Progenitor cell of endocrine pancreas (in vitro differentiated cells): ENCODE measurements around the gene SARS2. TPM values are rescaled to one million over a fixed set of nuclear protein-coding genes. Genes with fewer than 3 reads are reported as not detected.
"Not testable (repeated sequence)": the region's sequence is repeated elsewhere in the genome, so short reads cannot be mapped to it uniquely, and the experiment has no call there.

ENCODE experiments used
- DNase-seq: peaks from one replicate; pipeline ENCODE4 v3.0.0; 2021; ENCODE audit warnings: low spot score; ENCODE audit not compliant: unreplicated experiment
- H3K27ac Mint-ChIP-seq: 2 replicates; pipeline ENCODE4 v1.8.0; 2021; ENCODE audit warnings: mild to moderate bottlenecking, moderate library complexity, mixed read lengths
- H3K27me3 Mint-ChIP-seq: 2 replicates; pipeline ENCODE4 v1.8.0; 2021; ENCODE audit warnings: mixed read lengths
- H3K36me3 Mint-ChIP-seq: 2 replicates; pipeline ENCODE4 v1.8.0; 2022; ENCODE audit warnings: mixed read lengths; ENCODE audit not compliant: insufficient read depth
- H3K4me1 Mint-ChIP-seq: 2 replicates; pipeline ENCODE4 v1.8.0; 2021; ENCODE audit warnings: low read depth, mixed read lengths
- H3K4me3 Mint-ChIP-seq: 2 replicates; pipeline ENCODE4 v1.8.0; 2021; ENCODE audit warnings: low read depth, mild to moderate bottlenecking, moderate library complexity, mixed read lengths
- H3K9me3 Mint-ChIP-seq: 2 replicates; pipeline ENCODE4 v1.8.0; 2021; ENCODE audit warnings: low read depth, mixed read lengths
- total RNA-seq: library from RNA; stranded (reverse); gene quantifications from 2 replicates; pipeline ENCODE4 v1.2.1, GENCODE V29; 2021
- TF ChIP-seq, protein P1 (sequence below): fragments of 200-600 bp; sonication (generic); IDR thresholded peaks from one replicate; pipeline ENCODE4 v1.5.0; 2021; ENCODE audit warnings: antibody characterized with exemption, mild to moderate bottlenecking; ENCODE audit not compliant: unreplicated experiment

SARS2 gene
- total RNA-seq, 1 donor from 2014 or later = 68.2 TPM

DNA sequence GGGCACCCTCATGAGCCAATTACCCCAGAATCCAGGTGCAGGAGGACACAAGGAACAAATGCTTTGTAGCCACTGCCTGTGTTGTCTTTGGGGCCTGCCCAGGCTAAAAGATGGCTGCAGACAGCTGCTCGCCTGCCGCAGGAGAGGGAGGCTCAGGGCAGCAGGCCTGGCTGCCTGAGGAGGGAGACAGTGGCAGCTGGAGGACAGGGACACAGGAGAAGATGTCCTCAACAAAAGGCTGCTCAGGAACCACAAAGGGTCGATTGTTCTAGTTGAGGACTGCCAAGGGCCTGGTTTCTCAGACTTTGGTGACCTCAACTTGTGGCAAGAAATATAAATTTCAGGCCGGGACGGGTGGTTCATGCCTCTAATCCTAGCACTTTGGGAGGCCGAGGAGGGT is 38.8 kb downstream of the SARS2 start:
- Mint-ChIP-seq H3K27me3 (no peaks in the 10 kb centered on the region), H3K4me1 (no peaks in the 10 kb centered on the region), H3K9me3 (no peaks in the 10 kb centered on the region), H3K36me3 (no peaks in the 10 kb centered on the region), H3K4me3 (no peak overlapping the region), H3K27ac (no peak overlapping the region)
- DNase-seq = no peak
- TF ChIP-seq, protein P1, sequence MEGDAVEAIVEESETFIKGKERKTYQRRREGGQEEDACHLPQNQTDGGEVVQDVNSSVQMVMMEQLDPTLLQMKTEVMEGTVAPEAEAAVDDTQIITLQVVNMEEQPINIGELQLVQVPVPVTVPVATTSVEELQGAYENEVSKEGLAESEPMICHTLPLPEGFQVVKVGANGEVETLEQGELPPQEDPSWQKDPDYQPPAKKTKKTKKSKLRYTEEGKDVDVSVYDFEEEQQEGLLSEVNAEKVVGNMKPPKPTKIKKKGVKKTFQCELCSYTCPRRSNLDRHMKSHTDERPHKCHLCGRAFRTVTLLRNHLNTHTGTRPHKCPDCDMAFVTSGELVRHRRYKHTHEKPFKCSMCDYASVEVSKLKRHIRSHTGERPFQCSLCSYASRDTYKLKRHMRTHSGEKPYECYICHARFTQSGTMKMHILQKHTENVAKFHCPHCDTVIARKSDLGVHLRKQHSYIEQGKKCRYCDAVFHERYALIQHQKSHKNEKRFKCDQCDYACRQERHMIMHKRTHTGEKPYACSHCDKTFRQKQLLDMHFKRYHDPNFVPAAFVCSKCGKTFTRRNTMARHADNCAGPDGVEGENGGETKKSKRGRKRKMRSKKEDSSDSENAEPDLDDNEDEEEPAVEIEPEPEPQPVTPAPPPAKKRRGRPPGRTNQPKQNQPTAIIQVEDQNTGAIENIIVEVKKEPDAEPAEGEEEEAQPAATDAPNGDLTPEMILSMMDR = no peak

DNA sequence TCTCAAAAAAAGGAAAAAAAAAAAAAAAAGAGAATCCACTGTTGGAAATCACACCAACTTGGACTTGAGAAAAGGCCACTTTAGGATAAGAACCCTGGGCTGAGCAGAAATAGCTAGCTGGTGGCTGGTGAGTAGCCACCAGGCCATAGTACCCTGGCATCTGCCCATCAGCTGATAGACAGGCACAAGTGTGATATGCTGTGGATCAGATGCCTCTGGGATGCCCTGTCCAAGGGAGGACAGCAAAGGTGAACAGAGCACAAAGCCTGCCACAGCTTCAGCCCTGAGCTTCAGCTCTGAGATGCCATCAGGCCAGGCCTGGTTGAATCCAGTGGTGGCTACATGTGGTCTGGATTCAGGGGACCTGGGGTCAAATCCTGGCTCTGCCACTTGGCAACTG is 39.9 kb downstream of the SARS2 start:
- no peak overlapping the region for H3K27ac Mint-ChIP-seq
- TF ChIP-seq, protein P1 = no peak
- H3K27me3 Mint-ChIP-seq = no peaks in the 10 kb centered on the region
- no peaks in the 10 kb centered on the region for H3K4me1 Mint-ChIP-seq
- H3K4me3 Mint-ChIP-seq = no peak overlapping the region
- H3K9me3 Mint-ChIP-seq = no peaks in the 10 kb centered on the region
- DNase-seq = no peak
- no peaks in the 10 kb centered on the region for H3K36me3 Mint-ChIP-seq

DNA sequence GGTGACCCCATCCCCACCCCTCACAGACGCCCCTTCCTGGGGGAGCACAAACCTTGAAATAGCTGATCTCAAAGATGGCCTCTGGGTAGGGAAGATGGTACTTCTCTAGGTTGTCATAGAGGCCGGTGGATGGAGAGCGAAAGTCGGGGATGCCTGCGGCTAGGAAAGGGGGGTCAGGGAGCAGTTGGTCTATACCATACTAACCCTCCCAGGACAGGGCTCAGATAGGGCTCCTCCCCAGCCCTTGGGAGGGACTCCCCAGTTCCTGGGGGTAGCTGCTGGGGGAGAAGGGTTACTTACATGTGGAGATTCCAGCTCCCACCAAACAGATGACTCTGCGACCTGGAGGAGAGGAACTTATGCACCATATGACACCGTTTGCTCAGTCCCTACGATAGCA is 40.8 kb downstream of the SARS2 start:
- DNase-seq = no peak
- H3K36me3 Mint-ChIP-seq = no peaks in the 10 kb centered on the region
- H3K27ac Mint-ChIP-seq = no peak overlapping the region
- TF ChIP-seq, protein P1 = no peak
- H3K27me3 Mint-ChIP-seq = no peaks in the 10 kb centered on the region
- no peaks in the 10 kb centered on the region for H3K4me1 Mint-ChIP-seq
- H3K4me3 Mint-ChIP-seq = no peak overlapping the region
- no peaks in the 10 kb centered on the region for H3K9me3 Mint-ChIP-seq

DNA sequence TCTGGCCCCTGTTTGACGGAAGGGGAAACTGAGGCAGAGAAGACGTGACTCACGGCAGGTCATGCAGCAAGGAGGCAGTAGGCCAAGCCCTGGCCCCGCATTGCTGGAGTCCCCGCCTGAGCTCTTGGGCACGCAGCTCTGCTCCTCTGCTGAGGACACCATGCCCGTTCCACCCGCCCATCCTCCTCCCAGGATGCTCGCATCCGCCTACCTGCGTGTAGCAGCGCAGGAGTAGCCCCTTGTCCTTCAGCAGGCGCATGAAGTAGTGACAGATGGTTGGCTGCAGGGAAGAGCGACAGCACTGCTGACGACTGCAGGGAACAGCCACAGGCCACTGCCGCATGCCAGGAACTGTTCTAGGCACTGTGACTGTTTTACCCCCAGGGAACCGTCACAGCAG is 41.7 kb downstream of the SARS2 start:
- Mint-ChIP-seq H3K36me3 (no peaks in the 10 kb centered on the region), H3K4me3 (no peak overlapping the region), H3K4me1 (no peaks in the 10 kb centered on the region), H3K27ac (no peak overlapping the region), H3K27me3 (no peaks in the 10 kb centered on the region), H3K9me3 (no peaks in the 10 kb centered on the region)
- DNase-seq = no peak
- TF ChIP-seq, protein P1 = no peak

DNA sequence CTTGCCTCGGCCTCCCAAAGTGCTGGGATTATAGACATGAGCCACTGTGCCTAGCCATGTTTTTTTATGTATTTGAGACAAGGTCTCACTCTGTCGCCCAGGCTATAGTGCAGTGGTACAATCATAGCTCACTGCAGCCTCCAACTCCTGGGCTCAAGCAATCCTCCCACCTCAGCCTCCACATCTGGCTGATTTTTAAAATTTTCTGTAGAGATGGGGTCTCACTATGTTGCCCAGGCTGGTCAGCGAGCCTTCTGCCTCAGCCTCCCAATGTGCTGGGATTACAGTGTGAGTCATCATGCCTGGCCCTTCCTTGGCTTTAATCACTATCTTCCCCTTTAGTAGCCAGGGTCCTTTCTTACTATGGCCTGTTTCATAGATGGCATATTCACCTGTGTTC is 45.9 kb downstream of the SARS2 start:
- not testable (repeated sequence) for H3K4me1 Mint-ChIP-seq, DNase-seq, H3K36me3 Mint-ChIP-seq, H3K9me3 Mint-ChIP-seq, H3K27ac Mint-ChIP-seq, H3K4me3 Mint-ChIP-seq, H3K27me3 Mint-ChIP-seq

DNA sequence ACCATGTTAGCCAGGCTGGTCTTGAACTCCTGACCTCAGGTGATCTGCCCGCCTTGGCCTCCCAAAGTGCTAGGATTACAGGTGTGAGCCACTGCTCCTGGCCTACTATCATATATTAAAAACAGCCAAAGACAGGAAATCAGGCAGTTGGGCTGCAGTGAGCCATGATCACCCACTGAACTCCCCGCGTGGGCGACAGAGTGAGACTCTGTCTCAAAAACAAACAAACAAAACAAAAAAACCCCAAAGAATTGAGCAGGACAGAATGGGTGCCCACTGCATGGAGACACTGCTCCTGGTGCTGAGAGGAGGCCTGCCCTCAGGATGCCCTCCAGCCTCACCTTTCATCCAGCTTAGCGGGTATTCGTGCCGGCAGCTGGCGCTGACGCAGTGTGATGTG is 47.3 kb downstream of the SARS2 start:
- no peak overlapping the region for H3K4me3 Mint-ChIP-seq
- no peaks in the 10 kb centered on the region for H3K27me3 Mint-ChIP-seq
- no peak overlapping the region for H3K27ac Mint-ChIP-seq
- TF ChIP-seq, protein P1 = no peak
- H3K36me3 Mint-ChIP-seq = peaks cover 1% of the 10 kb centered on the region
- peaks cover 5% of the 10 kb centered on the region for H3K4me1 Mint-ChIP-seq
- H3K9me3 Mint-ChIP-seq = no peaks in the 10 kb centered on the region
- no peak for DNase-seq
